Activated CD4-positive, CD25-positive, alpha-beta regulatory T cell (primary cell): ENCODE results near the gene TMEM131L.
A peak's percentile ranks its signal among the peaks of the same experiment; 100 is the strongest.
"Not testable (repeated sequence)": the region's sequence is repeated elsewhere in the genome, so short reads cannot be mapped to it uniquely, and the experiment has no call there.

ENCODE experiments used
- DNase-seq, 4 experiments: peaks; one replicate each; lab custom pipeline; 2025; lab: John Stamatoyannopoulos, UW

TMEM131L gene

GRCh38 chr4:153661908-153662307, 195.7 kb downstream of the TMEM131L start:
- no peak for DNase-seq

- DNase-seq: no peak
These were observed 197.5 kb downstream of the TMEM131L start for GRCh38 chr4:153663667-153664066.

- DNase-seq: not testable (repeated sequence)
These were observed 200.3 kb downstream of the TMEM131L start for GRCh38 chr4:153666505-153666904.

- no peak for DNase-seq
These were observed 202.5 kb downstream of the TMEM131L start for GRCh38 chr4:153668647-153669046.

- no peak for DNase-seq
These were observed 203.7 kb downstream of the TMEM131L start for GRCh38 chr4:153669838-153670237.

GRCh38 chr4:153676486-153676885, 210.3 kb downstream of the TMEM131L start:
- no peak for DNase-seq

GRCh38 chr4:153676984-153677383, 210.8 kb downstream of the TMEM131L start:
- DNase-seq: no peak

- DNase-seq: no peak
These were observed 213.3 kb downstream of the TMEM131L start for GRCh38 chr4:153679486-153679885.

GRCh38 chr4:153683763-153684181, 217.6 kb downstream of the TMEM131L start:
- no peak for DNase-seq

GRCh38 chr4:153684182-153684970, 218.2 kb downstream of the TMEM131L start, which contains the start of gene TLR2:
TSS of gene TLR2 (plus strand) at chr4:153684280. CDS start at chr4:153702908, 18,628 bp downstream.
- DNase-seq: peak; percentile 19 to 29 (median 26)

GRCh38 chr4:153684971-153685371, 218.8 kb downstream of the TMEM131L start:
- DNase-seq: no peak
